ENCODE measurements around the gene ARIH1.
"Not testable (repeated sequence)": the region's sequence is repeated elsewhere in the genome, so short reads cannot be mapped to it uniquely, and the experiment has no call there.

Gene ARIH1

GRCh38 chr15:72628249-72629067 is 154.3 kb downstream of the ARIH1 start:
- not testable (repeated sequence) for H3K36me3 ChIP-seq (ENCODE audit: control insufficient read depth, insufficient read depth, low read length); H3K4me3 ChIP-seq (replicated peaks; ENCODE audit: low read depth, low read length); DNase-seq (ENCODE audit: extremely low read depth, insufficient read length); H3K27me3 ChIP-seq (replicated peaks; ENCODE audit: control insufficient read depth, insufficient read depth, low read length)
- peak; percentile 31 for TF ChIP-seq CTCF (IDR thresholded peaks at IDR 0.05; ENCODE audit: insufficient read depth, low read length, poor library complexity, severe bottlenecking)

GRCh38 chr15:72629068-72629570 is 155.0 kb downstream of the ARIH1 start:
- not testable (repeated sequence) for H3K4me3 ChIP-seq (replicated peaks; ENCODE audit: low read depth, low read length); DNase-seq (ENCODE audit: extremely low read depth, insufficient read length); H3K27me3 ChIP-seq (replicated peaks; ENCODE audit: control insufficient read depth, insufficient read depth, low read length); H3K36me3 ChIP-seq (ENCODE audit: control insufficient read depth, insufficient read depth, low read length)

GRCh38 chr15:72636519-72637282 is 162.6 kb downstream of the ARIH1 start:
- DNase-seq (ENCODE audit: extremely low read depth, insufficient read length), result peak; percentile 57
- H3K4me3 ChIP-seq (replicated peaks; ENCODE audit: low read depth, low read length), result peak overlapping the region; percentile 34; the same call in 1 of the 2 replicates
- H3K27me3 ChIP-seq (replicated peaks; ENCODE audit: control insufficient read depth, insufficient read depth, low read length); H3K36me3 ChIP-seq (ENCODE audit: control insufficient read depth, insufficient read depth, low read length): not testable (repeated sequence)

- not testable (repeated sequence) for DNase-seq (ENCODE audit: extremely low read depth, insufficient read length); H3K27me3 ChIP-seq (replicated peaks; ENCODE audit: control insufficient read depth, insufficient read depth, low read length); H3K4me3 ChIP-seq (replicated peaks; ENCODE audit: low read depth, low read length); H3K36me3 ChIP-seq (ENCODE audit: control insufficient read depth, insufficient read depth, low read length)
Observed at GRCh38 chr15:72639759-72640483, 165.8 kb downstream of the ARIH1 start.

GRCh38 chr15:72642271-72642670 is 168.1 kb downstream of the ARIH1 start:
- H3K27me3 ChIP-seq (replicated peaks; ENCODE audit: control insufficient read depth, insufficient read depth, low read length); H3K4me3 ChIP-seq (replicated peaks; ENCODE audit: low read depth, low read length); DNase-seq (ENCODE audit: extremely low read depth, insufficient read length); H3K36me3 ChIP-seq (ENCODE audit: control insufficient read depth, insufficient read depth, low read length): not testable (repeated sequence)

- not testable (repeated sequence) for DNase-seq (ENCODE audit: extremely low read depth, insufficient read length); H3K27me3 ChIP-seq (replicated peaks; ENCODE audit: control insufficient read depth, insufficient read depth, low read length); H3K36me3 ChIP-seq (ENCODE audit: control insufficient read depth, insufficient read depth, low read length); H3K4me3 ChIP-seq (replicated peaks; ENCODE audit: low read depth, low read length)
Observed at GRCh38 chr15:72648631-72649253, 174.6 kb downstream of the ARIH1 start.
